GM12878 (cell line): ENCODE measurements around the gene CELSR1.

Experiments
- CREB1 ChIP-seq: IDR thresholded peaks from 2 replicates; pipeline ENCODE4 v1.6.1; 2012; ENCODE audit warnings: low read depth, mild to moderate bottlenecking, inconsistent platforms
- EZH2 ChIP-seq: IDR thresholded peaks from 2 replicates; pipeline ENCODE4 v1.6.1; 2012; ENCODE audit warnings: low read depth, mild to moderate bottlenecking, control low read depth, inconsistent platforms, low read length, borderline replicate concordance; ENCODE audit not compliant: control insufficient read depth
- MYC ChIP-seq: IDR thresholded peaks from 2 replicates; pipeline ENCODE4 v1.6.1; 2011; ENCODE audit warnings: mild to moderate bottlenecking, low read length, moderate library complexity, inconsistent platforms; ENCODE audit not compliant: insufficient read depth, insufficient replicate concordance, insufficient read length, severe bottlenecking
- PBX3 ChIP-seq: IDR thresholded peaks from 2 replicates; pipeline ENCODE4 v1.6.1; 2011; ENCODE audit warnings: mild to moderate bottlenecking, low read depth, low read length, moderate library complexity; ENCODE audit not compliant: insufficient replicate concordance
- POLR2A ChIP-seq: IDR thresholded peaks from 2 replicates; pipeline ENCODE4 v1.6.1; 2011; ENCODE audit warnings: low read depth, mild to moderate bottlenecking, low read length
- SUPT20H ChIP-seq: IDR thresholded peaks from 2 replicates; pipeline ENCODE4 v1.6.1; 2011; ENCODE audit warnings: low read depth, mild to moderate bottlenecking, low read length, moderate library complexity, borderline replicate concordance; ENCODE audit not compliant: control insufficient read depth
- ZNF274 ChIP-seq: IDR thresholded peaks from one replicate; pipeline ENCODE4 v1.8.0; 2011; ENCODE audit not compliant: insufficient read length, insufficient read depth

- no peak for TF ChIP-seq POLR2A
- TF ChIP-seq SUPT20H = no peak
- TF ChIP-seq MYC = no peak
- no peak for TF ChIP-seq PBX3
- no peak for TF ChIP-seq CREB1
- TF ChIP-seq EZH2 = no peak
- no peak for TF ChIP-seq ZNF274
Observed at GRCh38 chr22:46397951-46398350, 139.5 kb downstream of the CELSR1 start.
